AG09309 (cell line): ENCODE measurements around the gene FAM107B.

ENCODE experiments used
- DNase-seq: peaks from one replicate; pipeline ENCODE4 v3.0.0-alpha.2; 2010; ENCODE audit warnings: low read depth
- H3K4me3 ChIP-seq: 2 replicates; pipeline ENCODE4 v1.5.1; 2011; ENCODE audit warnings: mild to moderate bottlenecking, low read depth, low read length, moderate library complexity; ENCODE audit not compliant: control insufficient read depth
- TF ChIP-seq, protein P1 (sequence below): IDR thresholded peaks from 2 replicates; pipeline ENCODE4 v1.5.1; 2011; ENCODE audit warnings: mild to moderate bottlenecking, low read depth, low read length, inconsistent platforms; ENCODE audit not compliant: insufficient read depth, control insufficient read depth; ENCODE audit errors: missing control alignments

The FAM107B gene

DNA sequence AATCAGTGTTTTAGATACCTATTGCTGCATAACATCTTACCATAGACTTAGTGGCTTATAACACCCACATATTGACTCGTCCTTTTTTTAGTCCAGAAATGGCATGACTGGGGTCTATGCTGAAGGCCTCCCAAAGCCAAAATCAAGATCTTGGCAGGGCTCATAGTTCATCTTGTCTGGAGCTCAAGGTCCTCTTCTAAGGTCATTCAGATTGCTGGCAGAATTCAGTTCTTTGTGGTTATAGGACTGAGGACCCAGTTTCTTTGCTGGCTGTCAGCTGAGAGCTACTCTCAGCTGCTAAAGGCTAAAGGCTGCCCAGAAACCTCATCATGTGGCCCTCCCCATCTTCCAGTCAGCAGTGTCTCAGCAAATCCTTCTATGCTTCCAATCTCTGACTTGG, 165.5 kb downstream of the FAM107B start:
- DNase-seq = no peak
- TF ChIP-seq, protein P1, sequence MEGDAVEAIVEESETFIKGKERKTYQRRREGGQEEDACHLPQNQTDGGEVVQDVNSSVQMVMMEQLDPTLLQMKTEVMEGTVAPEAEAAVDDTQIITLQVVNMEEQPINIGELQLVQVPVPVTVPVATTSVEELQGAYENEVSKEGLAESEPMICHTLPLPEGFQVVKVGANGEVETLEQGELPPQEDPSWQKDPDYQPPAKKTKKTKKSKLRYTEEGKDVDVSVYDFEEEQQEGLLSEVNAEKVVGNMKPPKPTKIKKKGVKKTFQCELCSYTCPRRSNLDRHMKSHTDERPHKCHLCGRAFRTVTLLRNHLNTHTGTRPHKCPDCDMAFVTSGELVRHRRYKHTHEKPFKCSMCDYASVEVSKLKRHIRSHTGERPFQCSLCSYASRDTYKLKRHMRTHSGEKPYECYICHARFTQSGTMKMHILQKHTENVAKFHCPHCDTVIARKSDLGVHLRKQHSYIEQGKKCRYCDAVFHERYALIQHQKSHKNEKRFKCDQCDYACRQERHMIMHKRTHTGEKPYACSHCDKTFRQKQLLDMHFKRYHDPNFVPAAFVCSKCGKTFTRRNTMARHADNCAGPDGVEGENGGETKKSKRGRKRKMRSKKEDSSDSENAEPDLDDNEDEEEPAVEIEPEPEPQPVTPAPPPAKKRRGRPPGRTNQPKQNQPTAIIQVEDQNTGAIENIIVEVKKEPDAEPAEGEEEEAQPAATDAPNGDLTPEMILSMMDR = no peak
- H3K4me3 ChIP-seq = no peak overlapping the region

DNA sequence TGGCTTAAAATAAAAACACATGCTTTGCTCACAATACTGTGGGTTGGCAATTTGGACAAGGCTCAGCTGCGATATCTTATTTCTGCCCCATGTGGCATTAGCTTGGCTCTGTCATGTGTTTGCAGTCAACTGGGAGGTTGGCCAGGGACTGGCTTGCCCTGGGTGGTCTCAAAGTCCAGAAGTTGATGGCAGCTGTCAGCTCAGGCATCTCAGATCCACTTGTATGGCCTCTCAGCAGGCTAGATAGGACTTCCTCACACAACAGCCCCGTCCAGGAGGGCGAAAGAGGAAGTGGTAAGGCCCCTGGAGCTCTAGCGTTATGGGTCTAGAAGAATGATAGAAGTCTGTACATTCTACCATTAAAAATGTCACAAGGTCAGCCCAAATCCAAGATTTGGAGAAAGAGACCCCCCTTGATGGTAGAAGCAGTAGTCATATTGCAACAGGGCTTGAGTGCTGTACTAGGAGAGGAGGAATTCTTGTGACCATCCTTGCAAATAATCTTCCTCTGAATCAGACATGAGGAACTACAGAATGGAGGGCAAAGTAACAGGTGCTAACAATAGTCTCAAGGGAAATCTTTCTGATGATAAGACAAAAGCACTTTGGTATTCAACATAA, 166.2 kb downstream of the FAM107B start:
- DNase-seq = no peak
- TF ChIP-seq, protein P1 = no peak
- H3K4me3 ChIP-seq = no peak overlapping the region

DNA sequence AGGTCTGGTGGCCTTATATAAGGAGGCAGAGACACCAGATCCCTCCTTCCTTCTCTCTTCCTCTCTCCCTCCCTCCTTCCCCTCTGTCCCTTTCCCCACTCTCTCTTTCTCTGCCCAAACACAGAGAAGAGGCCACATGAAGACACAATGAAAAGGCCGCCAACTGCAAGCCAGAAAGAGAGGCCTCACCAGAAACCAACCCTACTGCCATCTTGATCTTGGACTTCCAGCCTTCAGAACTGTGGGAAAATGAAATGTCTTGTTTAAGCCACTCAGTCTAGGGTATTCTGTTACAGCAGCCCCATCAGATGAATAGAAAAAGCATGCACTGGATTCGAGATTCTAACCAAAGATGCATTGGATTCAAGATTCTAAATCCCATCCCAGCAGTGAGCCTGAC, 168.1 kb downstream of the FAM107B start:
- no peak overlapping the region for H3K4me3 ChIP-seq
- TF ChIP-seq, protein P1 = no peak
- no peak for DNase-seq

DNA sequence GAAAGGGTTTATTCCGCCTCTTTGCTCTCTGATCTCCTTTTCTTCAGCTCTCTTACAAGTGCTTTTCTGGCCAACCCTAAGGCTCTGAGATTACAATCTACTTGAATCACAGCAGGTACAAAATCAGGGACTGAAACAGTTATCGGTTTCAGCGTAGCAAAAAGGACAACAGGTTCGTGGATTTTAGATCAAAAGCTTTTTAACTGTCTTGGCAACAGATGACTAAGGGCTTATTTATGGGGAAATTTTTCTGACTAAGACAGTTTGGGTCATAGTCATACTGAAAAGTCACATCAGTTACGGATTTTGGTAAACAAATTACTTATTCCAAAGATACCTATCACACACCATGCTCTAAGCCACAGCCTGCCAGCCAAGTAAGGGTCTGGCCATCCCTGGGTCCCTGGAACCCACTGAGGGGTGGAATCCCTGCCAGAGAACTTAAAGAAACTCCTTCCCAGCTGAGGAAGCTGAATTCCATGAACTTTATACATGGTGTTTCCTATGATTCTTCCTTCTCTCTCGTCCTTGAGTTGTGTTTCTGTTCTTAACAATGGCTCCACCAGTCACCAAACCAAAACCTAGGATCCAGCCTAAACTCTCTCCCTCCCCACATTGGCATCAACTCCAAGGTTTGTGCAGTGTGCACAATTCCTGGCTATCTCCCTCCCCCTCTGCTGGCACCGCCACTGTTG, 169.3 kb downstream of the FAM107B start:
- peak overlapping the region; percentile 54 for H3K4me3 ChIP-seq
- TF ChIP-seq, protein P1 = no peak
- no peak for DNase-seq

DNA sequence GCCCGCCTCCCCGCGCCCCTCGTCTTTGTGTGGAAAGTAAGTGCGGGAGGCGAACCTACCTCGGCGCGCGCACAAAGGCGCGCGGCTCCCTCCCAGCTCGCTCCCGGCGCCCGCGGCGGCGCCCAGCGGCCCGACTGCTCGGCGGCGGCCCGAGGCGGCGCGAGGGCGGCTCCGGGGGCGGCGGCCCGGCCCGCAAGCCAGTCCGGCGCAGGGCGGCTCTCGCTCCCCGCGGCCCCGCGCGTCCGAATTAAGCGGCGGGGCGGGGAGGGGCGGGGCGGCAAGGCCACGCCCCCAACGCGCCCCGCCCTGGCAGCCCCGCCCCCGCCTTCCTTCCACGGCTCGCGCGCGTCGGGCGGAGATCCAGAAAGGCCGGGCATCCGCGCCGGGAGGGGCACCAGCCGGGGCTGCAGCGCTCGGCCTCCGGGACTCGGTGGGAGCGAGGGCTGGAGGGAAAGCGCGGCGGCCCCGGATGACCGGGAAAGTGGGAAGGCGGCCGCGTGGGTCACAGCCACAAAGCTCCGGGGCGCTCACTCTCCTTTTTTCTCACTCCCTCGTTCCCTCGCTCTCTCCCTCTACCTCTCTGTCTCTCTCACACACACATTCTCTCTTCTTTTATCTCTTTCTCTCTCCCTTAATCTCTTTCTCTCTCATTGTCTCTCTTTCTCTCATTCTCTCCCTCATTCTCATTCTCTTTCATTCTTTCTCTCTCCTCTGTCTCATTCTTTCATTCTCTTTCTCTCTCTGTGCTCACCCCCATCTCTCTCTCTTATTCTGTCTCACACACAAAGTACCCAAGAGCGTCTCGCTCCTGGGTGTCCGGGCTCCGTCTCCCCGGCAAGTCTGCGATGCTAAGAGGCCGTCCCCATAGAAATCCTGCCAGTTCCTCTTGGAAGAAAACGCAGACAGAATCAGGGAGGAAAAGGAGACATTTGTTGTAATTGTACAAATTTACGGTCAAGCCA, 170.2 kb downstream of the FAM107B start:
- H3K4me3 ChIP-seq = peak overlapping the region; percentile 54
- no peak for DNase-seq
- TF ChIP-seq, protein P1 = no peak

DNA sequence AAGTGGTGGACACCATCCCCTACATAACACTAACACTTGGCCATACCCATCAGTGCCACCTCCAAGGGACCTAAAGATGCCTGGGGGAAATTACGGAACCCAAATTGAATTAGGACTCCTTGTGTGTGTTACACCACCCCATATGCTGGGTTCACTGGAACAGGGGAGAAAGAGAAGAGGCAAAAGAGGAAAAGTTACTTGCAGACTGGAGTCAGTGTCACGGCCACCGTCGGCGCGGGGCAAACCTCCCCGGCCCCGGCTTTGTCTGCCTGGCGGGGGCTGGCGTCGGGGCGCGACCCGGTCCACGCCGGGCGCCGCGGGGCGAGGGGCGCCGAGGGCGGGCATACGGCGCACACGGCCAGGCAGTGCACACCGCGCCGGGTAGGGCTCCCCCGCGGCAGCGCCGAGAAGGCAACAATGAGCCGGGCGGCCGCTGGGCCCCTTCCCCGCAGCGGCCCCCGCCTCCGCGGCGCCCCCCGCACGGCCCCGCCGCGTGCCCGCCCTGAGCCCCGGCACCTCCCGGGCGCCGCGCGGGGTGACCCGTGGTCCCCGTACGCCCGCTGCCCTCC, 171.1 kb downstream of the FAM107B start:
- no peak for DNase-seq
- H3K4me3 ChIP-seq = peak overlapping the region; percentile 52
- TF ChIP-seq, protein P1 = no peak
